Upper lobe of left lung (tissue), 6 donors: Measurements from ENCODE around the gene COX6A2. TPM values are rescaled to one million over a fixed set of nuclear protein-coding genes. Genes with fewer than 3 reads are reported as not detected.

Experiments used
- ATAC-seq, 2 donors: fragments of 200-7000 bp; cut with Tn5 transposase; one replicate each; pipeline ENCODE4 v1.9.1; 2022; ENCODE audit warnings: mild to moderate bottlenecking in 2 of 2, moderate library complexity in 2 of 2; ENCODE audit not compliant: low FRiP score in 2 of 2
- DNase-seq, 2 donors: peaks; one replicate each; pipeline ENCODE4 v3.0.0-alpha.2; 2019 to 2020
- H3K27ac ChIP-seq, 4 donors: fragments of 200-600 bp; sonication (generic); one replicate each; pipeline ENCODE4 v1.5.1; 2016 to 2019
- H3K27me3 ChIP-seq, 4 donors: fragments of 200-600 bp; sonication (generic); one replicate each; pipeline ENCODE4 v1.5.1; 2017 to 2019
- H3K36me3 ChIP-seq, 4 donors: fragments of 200-600 bp; sonication (generic); one replicate each; pipeline ENCODE4 v1.5.1; 2016 to 2019
- H3K4me1 ChIP-seq, 4 donors: fragments of 200-600 bp; sonication (generic); one replicate each; pipeline ENCODE4 v1.5.1; 2018 to 2019
- H3K4me3 ChIP-seq, 4 donors: fragments of 200-600 bp; sonication (generic); one replicate each; pipeline ENCODE4 v1.5.1; 2017 to 2019; ENCODE audit warnings: mild to moderate bottlenecking in 2 of 4, moderate library complexity in 1 of 4
- H3K9me3 ChIP-seq, 4 donors: fragments of 200-600 bp; sonication (generic); one replicate each; pipeline ENCODE4 v1.5.1; 2018 to 2019
- CTCF ChIP-seq, 6 experiments: fragments of 450-650 bp in 4 of 6; fragments of 200-600 bp in 2 of 6; sonication (generic) in 2 of 6; IDR thresholded peaks; one replicate each; pipeline ENCODE4 v1.5.1; 2016 to 2019; ENCODE audit warnings: antibody characterized with exemption in 6 of 6
- EP300 ChIP-seq, 4 donors: sonication (generic); formaldehyde crosslinking; IDR thresholded peaks; one replicate each; pipeline ENCODE4 v1.5.1; 2017; ENCODE audit warnings: antibody characterized with exemption in 4 of 4, control low read depth in 2 of 4
- POLR2A ChIP-seq, 4 donors: fragments of 450-650 bp; IDR thresholded peaks; one replicate each; pipeline ENCODE4 v1.5.1; 2016 to 2017; ENCODE audit warnings: antibody characterized with exemption in 4 of 4, mild to moderate bottlenecking in 2 of 4
- POLR2AphosphoS5 ChIP-seq, 2 donors: sonication (generic); formaldehyde crosslinking; IDR thresholded peaks; one replicate each; pipeline ENCODE4 v1.5.1; 2017; ENCODE audit warnings: antibody characterized with exemption in 2 of 2
- WGBS, 2 donors: methylation state at CpG; one replicate each; pipeline ENCODE4 v1.1.5; 2017 to 2018; 5-methylcytosine and 5-hydroxymethylcytosine counted together
- total RNA-seq, 6 donors: library from RNA; depleted of rRNA in 4 of 6; stranded (reverse); fragments of >200 nt in 4 of 6; gene quantifications; one replicate each; pipeline versions ENCODE4 v1.1.0 to v1.2.1, GENCODE V29; 2016 to 2021
- donor health status: DM: no; HTN: no; CAD: no; lungs with moderate emphysema.
- donor health status: DM: no; HTN: yes; CAD: no; lungs with severe emphysema.

COX6A2 gene
- total RNA-seq, 6 donors from 2014 or later = not detected

GRCh38 chr16:31461921-31462804 lies 34.0 kb upstream of the COX6A2 start:
- WGBS, 2 donors = 88 to 100% methylated on average over 1 to 24 of the region's 35 CpGs

GRCh38 chr16:31461201-31461920 lies 33.2 kb upstream of the COX6A2 start:
- Histone ChIP-seq H3K36me3 (peaks cover 2 to 50% (median 35%) of the 10 kb centered on the region in 4 donors), H3K27ac (peak overlapping the region in 1 of 4 donors; percentile 77), H3K4me1 (peaks cover 27 to 36% (median 31%) of the 10 kb centered on the region in 4 donors), H3K9me3 (no peaks in the 10 kb centered on the region), H3K27me3 (no peaks in the 10 kb centered on the region), H3K4me3 (no peak overlapping the region)
- DNase-seq (no peak), ATAC-seq (no peak)
- TF ChIP-seq EP300 (IDR thresholded peaks at IDR 0.05) = no peak
- TF ChIP-seq CTCF (IDR thresholded peaks at IDR 0.05) = no peak
- TF ChIP-seq POLR2AphosphoS5 (IDR thresholded peaks at IDR 0.05) = no peak
- no peak for TF ChIP-seq POLR2A (IDR thresholded peaks at IDR 0.05)
- 88 to 92% methylated on average over 8 to 10 of the region's 10 CpGs for WGBS, 2 donors

More at GRCh38 chr16:31461921-31462804, 34.0 kb upstream of the COX6A2 start:
- no peak overlapping the region for H3K27ac ChIP-seq
- H3K4me1 ChIP-seq = peaks cover 19 to 28% (median 23%) of the 10 kb centered on the region in 4 donors
- ATAC-seq = no peak
- H3K27me3 ChIP-seq = no peaks in the 10 kb centered on the region
- peak in 1 of 2 donors; percentile 77 for DNase-seq
- no peaks in the 10 kb centered on the region for H3K9me3 ChIP-seq
- no peak for TF ChIP-seq EP300 (IDR thresholded peaks at IDR 0.05)
- TF ChIP-seq POLR2AphosphoS5 (IDR thresholded peaks at IDR 0.05) = no peak
- no peak for TF ChIP-seq CTCF (IDR thresholded peaks at IDR 0.05)
- no peak for TF ChIP-seq POLR2A (IDR thresholded peaks at IDR 0.05)
- H3K4me3 ChIP-seq = no peak overlapping the region
- H3K36me3 ChIP-seq = peaks cover 2 to 53% (median 41%) of the 10 kb centered on the region in 4 donors

- H3K4me3 ChIP-seq = peak overlapping the region in 2 of 4 donors; percentile 76 to 95
- H3K27me3 ChIP-seq = no peaks in the 10 kb centered on the region
- peak overlapping the region; percentile 77 to 100 (median 97) for H3K27ac ChIP-seq
- TF ChIP-seq CTCF (IDR thresholded peaks at IDR 0.05) (peak; percentile 9 to 50 (median 36)), EP300 (IDR thresholded peaks at IDR 0.05) (no peak)
- H3K4me1 ChIP-seq = peaks cover 34 to 44% (median 34%) of the 10 kb centered on the region in 4 donors
- peaks cover 0 to 42% (median 27%) of the 10 kb centered on the region in 4 donors for H3K36me3 ChIP-seq
- DNase-seq (no peak), ATAC-seq (no peak)
- WGBS, 2 donors = 49 to 53% methylated on average over 8 of the region's 8 CpGs
- no peaks in the 10 kb centered on the region for H3K9me3 ChIP-seq
These were observed 32.4 kb upstream of the COX6A2 start for GRCh38 chr16:31460582-31461002.

- Histone ChIP-seq H3K4me1 (peaks cover 38 to 50% (median 40%) of the 10 kb centered on the region in 4 donors), H3K4me3 (peak overlapping the region; percentile 32 to 95 (median 80)), H3K27ac (peak overlapping the region; percentile 95 to 100 (median 99)), H3K9me3 (no peaks in the 10 kb centered on the region), H3K27me3 (no peaks in the 10 kb centered on the region), H3K36me3 (peaks cover 0 to 37% (median 22%) of the 10 kb centered on the region in 4 donors)
- DNase-seq = peak; percentile 100
- WGBS, 2 donors = 8 to 9% methylated on average over 21 to 25 of the region's 61 CpGs
- TF ChIP-seq POLR2A (IDR thresholded peaks at IDR 0.05) (peak in 1 of 4 donors; percentile 6), POLR2AphosphoS5 (IDR thresholded peaks at IDR 0.05) (peak; percentile 43 to 69), EP300 (IDR thresholded peaks at IDR 0.05) (no peak)
- peak; percentile 95 to 97 for ATAC-seq
These were observed 31.8 kb upstream of the COX6A2 start for GRCh38 chr16:31459687-31460581.
